Measurements from ENCODE around the gene MIS18A. TPM values are rescaled to one million over a fixed set of nuclear protein-coding genes. Genes with fewer than 3 reads are reported as not detected.

The MIS18A gene
- total and polyA plus RNA-seq, 4 experiments from 2014 or later, result 6.7 to 10.8 (median 9.5) TPM

DNA sequence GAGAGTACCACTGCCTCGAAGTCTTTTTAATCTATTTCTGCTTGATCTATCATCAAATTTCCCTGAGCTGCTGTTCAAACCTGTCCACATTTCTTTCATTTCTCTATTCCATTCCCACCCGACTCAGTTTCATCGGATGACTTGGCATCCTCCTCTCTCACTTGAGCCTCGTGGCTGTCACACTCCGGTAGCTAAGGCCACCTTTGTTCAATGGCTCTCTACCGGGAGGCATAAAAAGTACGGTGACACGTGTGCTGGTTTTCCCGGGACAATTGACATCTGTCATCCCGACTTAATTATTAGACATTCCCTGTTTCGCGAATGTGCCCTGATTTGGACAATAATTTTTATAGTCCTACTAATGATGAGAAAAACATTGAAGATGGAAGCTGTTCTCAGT is 22.6 kb downstream of the MIS18A start:
- no peaks in the 10 kb centered on the region for H3K9me3 ChIP-seq (ENCODE audit: control insufficient read depth in 1 of 2, low read length in 2 of 2)
- no peak for DNase-seq
- H3K4me1 Mint-ChIP-seq, result no peaks in the 10 kb centered on the region
- peaks cover 4% of the 10 kb centered on the region for H3K27me3 ChIP-seq (ENCODE audit: insufficient read depth, low read length)
- no peak overlapping the region for H3K4me3 Mint-ChIP-seq
- H3K27ac Mint-ChIP-seq, result peak overlapping the region in 1 of 7 donors; percentile 17
- H3K27ac ChIP-seq (ENCODE audit: low read depth, low read length), result no peak overlapping the region
- peaks cover 16 to 23% of the 10 kb centered on the region in 2 donors for H3K27me3 Mint-ChIP-seq
- peaks cover 0 to 7% (median 4%) of the 10 kb centered on the region in 8 donors for H3K9me3 Mint-ChIP-seq
- H3K36me3 ChIP-seq (ENCODE audit: insufficient read depth, low read length), result no peaks in the 10 kb centered on the region
- no peak overlapping the region for H3K4me3 ChIP-seq (ENCODE audit: low read length in 2 of 2)
- H3K4me1 ChIP-seq (ENCODE audit: insufficient read depth, low read length), result no peaks in the 10 kb centered on the region
- peaks cover 0 to 2% of the 10 kb centered on the region in 2 donors for H3K36me3 Mint-ChIP-seq
- intact Hi-C loops (cut with micrococcal nuclease), result loop anchor here (10.0 kb wide), 1 partner anchor 471 kb away; no protein-coding TSS in a partner anchor
- CTCF ChIA-PET (ENCODE audit: partially characterized antibody), result no interaction called here
- POLR2A ChIA-PET (ENCODE audit: partially characterized antibody), result no interaction called here

DNA sequence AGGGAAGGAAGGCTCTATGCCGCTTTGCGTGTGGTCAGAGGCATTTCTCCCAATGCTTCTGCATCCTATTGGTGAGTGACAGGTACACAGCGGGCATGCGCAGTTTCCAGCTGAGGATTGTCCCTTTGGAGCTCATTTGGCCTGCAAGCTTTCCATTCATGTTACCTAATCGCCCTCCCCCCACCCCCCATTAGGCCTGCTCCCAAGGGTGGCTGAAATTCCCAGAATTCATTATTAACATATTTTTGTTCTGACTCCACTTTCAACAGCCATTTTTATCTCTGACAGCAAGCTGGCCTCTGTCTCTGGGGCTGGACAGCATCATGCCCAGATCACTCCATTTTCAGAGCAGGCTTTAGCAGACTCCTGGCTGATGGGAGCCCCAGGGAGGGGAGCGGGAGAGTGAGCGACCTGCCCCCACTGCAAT is 25.6 kb downstream of the MIS18A start:
- H3K4me1 Mint-ChIP-seq, result no peaks in the 10 kb centered on the region
- no peak overlapping the region for H3K27ac ChIP-seq (ENCODE audit: low read depth, low read length)
- intact Hi-C loops (cut with micrococcal nuclease), result loop anchor here (10.0 kb wide), 1 partner anchor 468 kb away; no protein-coding TSS in a partner anchor
- H3K27me3 Mint-ChIP-seq, result peaks cover 21 to 33% of the 10 kb centered on the region in 2 donors
- peaks cover 0 to 18% (median 10%) of the 10 kb centered on the region in 8 donors for H3K9me3 Mint-ChIP-seq
- no peak overlapping the region for H3K4me3 ChIP-seq (ENCODE audit: low read length in 2 of 2)
- H3K27me3 ChIP-seq (ENCODE audit: insufficient read depth, low read length), result peaks cover 4% of the 10 kb centered on the region
- no peak for DNase-seq
- H3K36me3 ChIP-seq (ENCODE audit: insufficient read depth, low read length), result no peaks in the 10 kb centered on the region
- no peaks in the 10 kb centered on the region for H3K4me1 ChIP-seq (ENCODE audit: insufficient read depth, low read length)
- H3K27ac Mint-ChIP-seq, result no peak overlapping the region
- POLR2A ChIA-PET (ENCODE audit: partially characterized antibody), result no interaction called here
- H3K4me3 Mint-ChIP-seq, result no peak overlapping the region
- CTCF ChIA-PET (ENCODE audit: partially characterized antibody), result no interaction called here
- no peaks in the 10 kb centered on the region for H3K9me3 ChIP-seq (ENCODE audit: control insufficient read depth in 1 of 2, low read length in 2 of 2)
- H3K36me3 Mint-ChIP-seq, result peaks cover 0 to 6% of the 10 kb centered on the region in 2 donors

DNA sequence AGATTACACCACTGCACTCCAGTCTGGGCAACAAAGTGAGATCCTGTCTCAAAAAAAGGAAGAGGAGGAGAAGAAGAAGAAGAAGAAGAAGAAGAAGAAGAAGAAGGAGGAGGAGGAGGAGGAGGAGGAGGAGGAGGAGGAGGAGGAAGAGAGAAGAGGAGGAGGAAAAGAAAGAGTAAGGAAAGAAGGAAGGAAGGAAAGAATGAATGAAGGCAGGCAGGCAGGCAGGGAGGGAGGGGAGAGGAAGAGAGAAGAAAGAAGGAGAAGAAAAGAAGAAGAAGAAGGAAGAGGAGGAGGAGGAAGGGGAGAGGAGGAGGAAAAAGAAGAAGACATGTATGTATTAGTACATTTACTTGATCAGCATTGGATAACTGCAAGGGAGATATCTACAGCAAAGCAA is 26.7 kb downstream of the MIS18A start:
- Mint-ChIP-seq H3K27ac (no peak overlapping the region), H3K4me1 (no peaks in the 10 kb centered on the region), H3K9me3 (peaks cover 0 to 18% (median 10%) of the 10 kb centered on the region in 8 donors), H3K4me3 (no peak overlapping the region), H3K27me3 (peaks cover 21 to 32% of the 10 kb centered on the region in 2 donors), H3K36me3 (peaks cover 0 to 6% of the 10 kb centered on the region in 2 donors)
- DNase-seq, result no peak
- Histone ChIP-seq H3K27ac (ENCODE audit: low read depth, low read length) (no peak overlapping the region), H3K36me3 (ENCODE audit: insufficient read depth, low read length) (no peaks in the 10 kb centered on the region), H3K4me1 (ENCODE audit: insufficient read depth, low read length) (no peaks in the 10 kb centered on the region), H3K27me3 (ENCODE audit: insufficient read depth, low read length) (peaks cover 3% of the 10 kb centered on the region), H3K4me3 (ENCODE audit: low read length in 2 of 2) (no peak overlapping the region), H3K9me3 (ENCODE audit: control insufficient read depth in 1 of 2, low read length in 2 of 2) (no peaks in the 10 kb centered on the region)
- CTCF ChIA-PET (ENCODE audit: partially characterized antibody), result no interaction called here
- POLR2A ChIA-PET (ENCODE audit: partially characterized antibody), result no interaction called here
- intact Hi-C loops (cut with micrococcal nuclease), result loop anchor here (10.0 kb wide), 1 partner anchor 467 kb away; no protein-coding TSS in a partner anchor

DNA sequence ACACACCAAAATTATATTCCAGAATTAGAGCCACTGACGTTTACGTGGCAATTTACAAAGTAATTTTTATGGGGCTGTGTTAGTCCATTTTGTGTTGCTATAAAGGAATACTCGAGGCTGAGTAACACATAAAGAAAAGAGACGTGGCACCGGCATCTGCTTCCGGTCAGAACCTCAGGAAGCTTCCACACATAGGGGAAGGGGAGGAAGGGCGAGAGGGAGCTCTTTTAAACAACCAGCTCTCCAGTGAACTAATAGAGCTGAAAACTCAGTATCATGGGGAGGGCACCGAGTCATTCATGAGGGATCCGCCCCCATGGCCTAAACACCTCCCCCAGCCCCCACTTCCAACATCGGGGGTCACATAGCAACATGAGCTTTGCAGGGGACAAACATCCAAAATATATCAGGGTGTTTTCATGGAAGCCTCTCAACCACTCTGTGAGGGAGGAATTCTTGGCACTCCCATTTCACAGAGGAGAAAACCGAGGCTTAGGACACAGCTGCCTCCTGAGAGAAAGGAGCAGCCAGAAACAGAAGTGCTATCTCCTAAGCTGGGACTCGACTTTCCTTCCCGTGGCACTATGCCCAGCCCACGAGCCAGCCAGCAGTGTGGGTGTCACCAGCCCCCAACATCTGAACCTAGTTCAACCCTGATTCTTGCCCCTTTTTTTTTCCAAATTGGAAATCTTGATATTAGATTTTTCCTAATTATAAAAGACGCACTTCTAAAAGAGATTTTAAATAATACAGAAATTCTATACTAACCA is 29.2 kb downstream of the MIS18A start:
- H3K36me3 ChIP-seq (ENCODE audit: insufficient read depth, low read length), result no peaks in the 10 kb centered on the region
- no peak for DNase-seq
- H3K4me3 ChIP-seq (ENCODE audit: low read length in 2 of 2), result no peak overlapping the region
- H3K27me3 Mint-ChIP-seq, result peaks cover 13 to 29% of the 10 kb centered on the region in 2 donors
- no peaks in the 10 kb centered on the region for H3K27me3 ChIP-seq (ENCODE audit: insufficient read depth, low read length)
- no peak overlapping the region for H3K27ac ChIP-seq (ENCODE audit: low read depth, low read length)
- H3K9me3 Mint-ChIP-seq, result peaks cover 0 to 18% (median 10%) of the 10 kb centered on the region in 8 donors
- CTCF ChIA-PET (ENCODE audit: partially characterized antibody), result no interaction called here
- POLR2A ChIA-PET (ENCODE audit: partially characterized antibody), result no interaction called here
- no peaks in the 10 kb centered on the region for H3K4me1 Mint-ChIP-seq
- intact Hi-C loops (cut with micrococcal nuclease), result loop anchor here (10.0 kb wide), 1 partner anchor 465 kb away; no protein-coding TSS in a partner anchor
- H3K4me3 Mint-ChIP-seq, result no peak overlapping the region
- peaks cover 0 to 11% of the 10 kb centered on the region in 2 donors for H3K36me3 Mint-ChIP-seq
- no peaks in the 10 kb centered on the region for H3K4me1 ChIP-seq (ENCODE audit: insufficient read depth, low read length)
- H3K9me3 ChIP-seq (ENCODE audit: control insufficient read depth in 1 of 2, low read length in 2 of 2), result no peaks in the 10 kb centered on the region
- no peak overlapping the region for H3K27ac Mint-ChIP-seq

DNA sequence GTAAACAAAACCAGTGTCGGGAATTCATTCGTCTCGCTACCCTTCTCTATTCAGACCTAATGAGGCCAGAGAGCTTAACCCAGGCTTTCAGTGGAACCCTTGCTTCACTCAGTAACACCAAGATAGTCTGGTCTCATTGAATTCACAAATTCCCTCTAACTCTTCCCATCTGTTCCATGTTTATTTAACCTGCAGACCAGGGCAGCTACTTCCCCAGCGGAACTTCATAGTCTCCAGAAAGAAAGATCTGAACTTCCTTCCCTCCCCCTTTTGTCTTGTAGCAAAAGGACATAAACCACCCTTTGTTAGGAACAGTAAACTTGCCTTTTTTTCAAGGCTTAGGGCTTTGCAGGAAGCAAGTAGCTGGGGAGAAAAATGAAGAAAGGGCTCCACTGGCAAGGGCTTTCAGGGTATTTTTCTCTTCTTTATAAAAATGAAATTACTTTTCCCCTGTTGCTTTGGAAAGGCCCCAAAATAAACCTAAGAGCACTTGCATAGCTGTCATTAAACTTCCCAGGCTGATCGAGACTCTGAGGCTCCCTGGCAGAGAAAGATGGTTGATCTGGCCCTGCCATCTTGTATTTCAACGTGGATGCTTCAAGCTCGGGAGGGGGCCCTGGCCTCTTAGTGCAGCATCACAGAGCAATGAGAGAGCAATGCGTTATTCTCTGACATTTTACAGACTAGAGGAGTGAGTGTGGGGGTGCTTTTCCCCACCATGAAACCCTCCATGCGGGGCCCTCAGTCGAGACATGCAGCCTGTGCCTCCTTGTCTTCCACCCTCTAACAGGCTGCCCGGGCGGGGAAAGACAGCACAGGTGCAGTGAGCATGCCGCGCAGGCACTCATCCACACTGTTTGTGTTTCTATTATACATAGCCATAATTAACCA is 30.0 kb downstream of the MIS18A start:
- H3K27ac Mint-ChIP-seq, result no peak overlapping the region
- ChIA-PET CTCF (ENCODE audit: partially characterized antibody) (no interaction called here), POLR2A (ENCODE audit: partially characterized antibody) (no interaction called here)
- H3K27me3 Mint-ChIP-seq, result peaks cover 13 to 26% of the 10 kb centered on the region in 2 donors
- no peaks in the 10 kb centered on the region for H3K36me3 ChIP-seq (ENCODE audit: insufficient read depth, low read length)
- H3K9me3 ChIP-seq (ENCODE audit: control insufficient read depth in 1 of 2, low read length in 2 of 2), result no peaks in the 10 kb centered on the region
- no peaks in the 10 kb centered on the region for H3K4me1 ChIP-seq (ENCODE audit: insufficient read depth, low read length)
- H3K4me1 Mint-ChIP-seq, result no peaks in the 10 kb centered on the region
- no peak overlapping the region for H3K27ac ChIP-seq (ENCODE audit: low read depth, low read length)
- intact Hi-C loops (cut with micrococcal nuclease), result no loop called here
- H3K27me3 ChIP-seq (ENCODE audit: insufficient read depth, low read length), result no peaks in the 10 kb centered on the region
- H3K4me3 ChIP-seq (ENCODE audit: low read length in 2 of 2), result no peak overlapping the region
- no peak for DNase-seq
- H3K9me3 Mint-ChIP-seq, result peaks cover 0 to 18% (median 10%) of the 10 kb centered on the region in 8 donors
- no peak overlapping the region for H3K4me3 Mint-ChIP-seq
- H3K36me3 Mint-ChIP-seq, result peaks cover 0 to 11% of the 10 kb centered on the region in 2 donors

DNA sequence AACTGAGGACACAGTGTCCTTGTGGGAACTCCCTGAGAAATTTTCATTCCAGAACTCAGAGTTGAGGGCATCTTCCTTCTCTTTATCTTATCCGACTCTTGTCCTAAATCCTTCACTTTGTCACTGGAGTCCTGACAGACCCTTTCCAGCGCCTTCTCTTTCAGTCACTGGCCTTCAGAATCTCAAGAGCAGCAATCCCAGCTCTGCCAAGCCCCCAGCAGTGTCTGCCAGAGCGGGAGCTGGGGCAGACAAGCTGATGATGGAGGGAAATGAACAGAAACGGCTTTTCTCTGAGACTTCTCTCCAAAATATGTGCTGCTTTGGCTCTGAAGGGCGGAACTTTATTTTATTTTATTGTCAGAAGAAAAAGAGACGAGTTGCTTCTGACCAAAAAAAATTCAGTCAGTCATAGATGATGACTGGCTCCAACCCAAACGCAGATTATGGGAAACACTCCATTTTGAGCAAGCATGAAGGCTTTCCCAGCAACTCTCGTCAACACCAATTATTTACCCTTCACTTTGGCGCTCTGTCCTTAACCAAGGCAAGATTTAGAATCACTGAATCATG is 32.2 kb downstream of the MIS18A start:
- POLR2A ChIA-PET (ENCODE audit: partially characterized antibody), result no interaction called here

DNA sequence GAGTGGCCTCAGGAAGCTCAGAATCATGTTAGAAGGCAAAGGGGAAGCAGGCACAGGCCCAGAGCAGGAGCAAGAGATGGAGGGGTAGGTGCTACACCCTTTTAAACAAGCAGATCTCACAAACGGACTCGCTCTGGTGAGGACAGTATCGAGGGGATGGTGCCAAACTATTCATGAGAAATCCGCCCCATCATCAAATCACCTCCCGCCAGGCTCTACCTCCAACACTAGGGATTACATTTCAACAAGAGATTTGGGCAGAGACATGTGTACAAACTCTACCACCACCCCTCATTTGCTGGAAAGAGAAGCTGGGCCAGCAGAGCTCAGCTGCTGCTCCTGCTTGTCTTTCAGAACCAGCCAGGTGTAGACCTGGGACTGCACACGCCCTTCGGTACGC is 32.9 kb downstream of the MIS18A start:
- Mint-ChIP-seq H3K27me3 (peaks cover 6 to 16% of the 10 kb centered on the region in 2 donors), H3K9me3 (peaks cover 0 to 11% (median 4%) of the 10 kb centered on the region in 8 donors), H3K27ac (no peak overlapping the region), H3K4me3 (no peak overlapping the region), H3K36me3 (peaks cover 0 to 6% of the 10 kb centered on the region in 2 donors), H3K4me1 (peaks cover 0 to 6% (median 2%) of the 10 kb centered on the region in 4 donors)
- no peaks in the 10 kb centered on the region for H3K4me1 ChIP-seq (ENCODE audit: insufficient read depth, low read length)
- DNase-seq, result no peak
- ChIA-PET CTCF (ENCODE audit: partially characterized antibody) (no interaction called here), POLR2A (ENCODE audit: partially characterized antibody) (no interaction called here)
- intact Hi-C loops (cut with micrococcal nuclease), result no loop called here
- H3K36me3 ChIP-seq (ENCODE audit: insufficient read depth, low read length), result no peaks in the 10 kb centered on the region
- H3K27me3 ChIP-seq (ENCODE audit: insufficient read depth, low read length), result no peaks in the 10 kb centered on the region
- no peak overlapping the region for H3K4me3 ChIP-seq (ENCODE audit: low read length in 2 of 2)
- H3K9me3 ChIP-seq (ENCODE audit: control insufficient read depth in 1 of 2, low read length in 2 of 2), result no peaks in the 10 kb centered on the region
- H3K27ac ChIP-seq (ENCODE audit: low read depth, low read length), result no peak overlapping the region

More for the DNA sequence above, 32.2 kb downstream of the MIS18A start:
- H3K27ac Mint-ChIP-seq, result no peak overlapping the region
- intact Hi-C loops (cut with micrococcal nuclease), result no loop called here
- H3K9me3 ChIP-seq (ENCODE audit: control insufficient read depth in 1 of 2, low read length in 2 of 2), result no peaks in the 10 kb centered on the region
- H3K36me3 Mint-ChIP-seq, result peaks cover 0 to 11% of the 10 kb centered on the region in 2 donors
- no peaks in the 10 kb centered on the region for H3K4me1 Mint-ChIP-seq
- peaks cover 12 to 21% of the 10 kb centered on the region in 2 donors for H3K27me3 Mint-ChIP-seq
- H3K27me3 ChIP-seq (ENCODE audit: insufficient read depth, low read length), result no peaks in the 10 kb centered on the region
- H3K4me3 Mint-ChIP-seq, result no peak overlapping the region
- no peak overlapping the region for H3K4me3 ChIP-seq (ENCODE audit: low read length in 2 of 2)
- CTCF ChIA-PET (ENCODE audit: partially characterized antibody), result no interaction called here
- H3K4me1 ChIP-seq (ENCODE audit: insufficient read depth, low read length), result no peaks in the 10 kb centered on the region
- no peaks in the 10 kb centered on the region for H3K36me3 ChIP-seq (ENCODE audit: insufficient read depth, low read length)
- H3K9me3 Mint-ChIP-seq, result peaks cover 0 to 17% (median 10%) of the 10 kb centered on the region in 8 donors
- DNase-seq, result no peak
- H3K27ac ChIP-seq (ENCODE audit: low read depth, low read length), result no peak overlapping the region
